GM18505 (cell line): ENCODE results near the gene YDJC.
"Not testable (repeated sequence)": the region's sequence is repeated elsewhere in the genome, so short reads cannot be mapped to it uniquely, and the experiment has no call there.

Experiments
- ATAC-seq: cut with Tn5 transposase; IDR thresholded peaks from one replicate; pipeline ENCODE4 v1.9.1; 2021; ENCODE audit not compliant: unreplicated experiment
- POLR2A ChIP-seq: IDR thresholded peaks from 4 replicates; pipeline ENCODE4 v1.6.1; 2011; ENCODE audit warnings: borderline replicate concordance; ENCODE audit not compliant: insufficient read depth, insufficient read length; ENCODE audit errors: extremely low read depth

YDJC gene

GRCh38 chr22:21593406-21594232 is 36.2 kb downstream of the YDJC start:
- ATAC-seq, result no peak
- TF ChIP-seq POLR2A, result no peak

GRCh38 chr22:21592422-21592821 is 37.4 kb downstream of the YDJC start:
- ATAC-seq, result no peak
- no peak for TF ChIP-seq POLR2A

- no peak for ATAC-seq
- no peak for TF ChIP-seq POLR2A
These were observed 38.1 kb downstream of the YDJC start for GRCh38 chr22:21591695-21592094.

GRCh38 chr22:21590809-21591641 is 38.8 kb downstream of the YDJC start:
- ATAC-seq, result no peak
- TF ChIP-seq POLR2A, result no peak

GRCh38 chr22:21589396-21589795 is 40.4 kb downstream of the YDJC start:
- ATAC-seq, result no peak
- TF ChIP-seq POLR2A, result no peak

GRCh38 chr22:21587803-21588611 is 41.8 kb downstream of the YDJC start:
- no peak for ATAC-seq
- TF ChIP-seq POLR2A, result no peak

- no peak for TF ChIP-seq POLR2A
- ATAC-seq, result no peak
These were observed 44.4 kb downstream of the YDJC start for GRCh38 chr22:21585389-21585788.

GRCh38 chr22:21582801-21583740 is 46.8 kb downstream of the YDJC start:
- no peak for ATAC-seq

GRCh38 chr22:21581009-21581713 is 48.7 kb downstream of the YDJC start:
- not testable (repeated sequence) for ATAC-seq

More at GRCh38 chr22:21582801-21583740, 46.8 kb downstream of the YDJC start:
- no peak for TF ChIP-seq POLR2A

GRCh38 chr22:21580623-21581007 is 49.2 kb downstream of the YDJC start:
- not testable (repeated sequence) for ATAC-seq

- no peak for TF ChIP-seq POLR2A
- ATAC-seq, result no peak
These were observed 50.4 kb downstream of the YDJC start for GRCh38 chr22:21579474-21579851.
